GM12892 (cell line): ENCODE results near the gene CDK5RAP2.

Source experiments
- POLR2A ChIP-seq: IDR thresholded peaks from 2 replicates; pipeline ENCODE4 v1.6.1; 2011; ENCODE audit warnings: low read depth, low read length, control low read depth
- POLR2AphosphoS5 ChIP-seq: IDR thresholded peaks from 2 replicates; pipeline ENCODE4 v1.6.1; 2011; ENCODE audit warnings: low read depth, low read length, control low read depth

DNA sequence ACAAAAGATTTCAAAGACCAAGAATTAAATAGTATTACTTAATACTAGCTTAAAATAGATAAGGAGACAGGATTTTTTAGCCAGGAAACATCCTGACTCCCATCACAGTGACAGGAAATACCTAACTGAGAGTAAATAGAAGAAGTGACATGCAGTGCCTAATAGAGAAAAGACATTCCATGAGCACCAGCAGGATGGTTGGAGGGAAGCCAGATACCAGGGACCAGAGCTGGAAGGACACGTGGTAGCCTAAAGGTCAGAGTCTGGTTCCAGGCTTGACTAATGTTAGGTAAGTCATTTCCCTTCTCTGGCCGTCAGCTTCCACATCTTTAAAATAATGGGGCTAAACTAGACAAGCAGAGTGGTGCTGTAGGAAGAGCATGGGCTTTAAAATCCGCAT lies 41.6 kb downstream of the CDK5RAP2 start:
- TF ChIP-seq POLR2A (no peak), POLR2AphosphoS5 (no peak)
